ENCODE data around the gene PHF2.

The PHF2 gene

GRCh38 chr9:93652604-93653592, 76.5 kb downstream of the PHF2 start:
- no peak for DNase-seq (ENCODE audit: low read depth in 2 of 2)

DNA sequence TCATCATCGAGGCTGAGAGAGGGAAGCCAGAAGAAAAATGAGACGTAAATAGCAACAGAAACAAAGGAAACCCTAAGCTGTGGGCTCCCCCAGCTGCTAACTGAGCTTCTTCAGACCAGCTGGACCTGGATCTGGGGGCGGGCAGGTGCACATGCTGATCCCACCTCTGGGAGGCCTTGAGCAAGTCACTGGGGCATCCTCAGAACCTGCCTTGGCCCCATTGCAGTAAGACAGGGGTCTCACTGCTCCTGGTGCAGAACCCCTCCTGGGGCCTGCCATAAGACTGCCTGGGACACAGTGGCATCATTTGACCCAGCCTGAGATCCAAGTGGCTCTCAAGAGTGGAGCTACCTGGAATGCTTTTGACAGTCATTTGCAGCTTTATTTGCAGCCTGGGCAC, 77.4 kb downstream of the PHF2 start:
- DNase-seq (ENCODE audit: low read depth in 2 of 2), result no peak

- DNase-seq (ENCODE audit: low read depth in 2 of 2), result no peak
Observed at GRCh38 chr9:93654351-93654961, 78.1 kb downstream of the PHF2 start.

DNA sequence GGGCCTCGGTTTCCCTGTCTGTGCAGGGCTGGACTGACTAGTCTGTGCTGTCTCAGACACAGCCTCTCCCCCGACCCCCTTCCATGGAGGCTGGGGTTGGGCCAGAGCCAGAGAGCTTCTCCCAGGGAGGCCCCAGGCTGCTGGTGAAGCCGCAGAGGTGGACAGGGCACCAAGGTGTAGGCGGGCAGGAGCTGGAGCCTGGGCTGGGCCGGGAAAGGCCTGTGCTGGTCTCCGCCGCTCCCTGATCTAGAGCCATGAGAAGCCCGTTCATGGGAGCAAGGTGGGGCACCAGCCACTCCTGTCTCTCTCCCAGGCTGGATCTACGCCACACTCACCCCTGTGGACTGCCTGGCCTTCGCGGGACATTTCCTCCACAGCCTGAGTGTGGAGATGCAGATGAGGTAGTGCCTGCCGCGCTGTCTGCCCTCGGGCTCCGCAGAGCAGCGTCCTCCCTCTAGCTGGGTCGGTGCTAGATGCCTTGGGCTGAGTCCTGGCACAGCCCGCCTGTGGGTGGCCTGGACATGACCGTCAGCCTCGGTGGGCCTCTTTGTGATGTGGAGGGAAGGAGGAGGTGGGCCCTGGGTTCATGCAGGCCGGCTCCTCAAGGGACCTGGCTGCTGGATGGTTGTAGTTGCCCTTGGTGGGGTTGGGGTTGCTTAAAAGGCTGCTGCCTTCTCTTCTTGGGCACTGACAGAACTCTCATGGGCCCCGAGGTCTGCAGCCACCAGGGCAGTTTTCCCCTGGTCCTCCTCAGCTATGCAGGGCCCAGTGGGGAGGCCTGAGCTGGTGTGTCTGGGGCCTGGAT, 79.4 kb downstream of the PHF2 start:
- no peak for DNase-seq (ENCODE audit: low read depth in 2 of 2)

DNA sequence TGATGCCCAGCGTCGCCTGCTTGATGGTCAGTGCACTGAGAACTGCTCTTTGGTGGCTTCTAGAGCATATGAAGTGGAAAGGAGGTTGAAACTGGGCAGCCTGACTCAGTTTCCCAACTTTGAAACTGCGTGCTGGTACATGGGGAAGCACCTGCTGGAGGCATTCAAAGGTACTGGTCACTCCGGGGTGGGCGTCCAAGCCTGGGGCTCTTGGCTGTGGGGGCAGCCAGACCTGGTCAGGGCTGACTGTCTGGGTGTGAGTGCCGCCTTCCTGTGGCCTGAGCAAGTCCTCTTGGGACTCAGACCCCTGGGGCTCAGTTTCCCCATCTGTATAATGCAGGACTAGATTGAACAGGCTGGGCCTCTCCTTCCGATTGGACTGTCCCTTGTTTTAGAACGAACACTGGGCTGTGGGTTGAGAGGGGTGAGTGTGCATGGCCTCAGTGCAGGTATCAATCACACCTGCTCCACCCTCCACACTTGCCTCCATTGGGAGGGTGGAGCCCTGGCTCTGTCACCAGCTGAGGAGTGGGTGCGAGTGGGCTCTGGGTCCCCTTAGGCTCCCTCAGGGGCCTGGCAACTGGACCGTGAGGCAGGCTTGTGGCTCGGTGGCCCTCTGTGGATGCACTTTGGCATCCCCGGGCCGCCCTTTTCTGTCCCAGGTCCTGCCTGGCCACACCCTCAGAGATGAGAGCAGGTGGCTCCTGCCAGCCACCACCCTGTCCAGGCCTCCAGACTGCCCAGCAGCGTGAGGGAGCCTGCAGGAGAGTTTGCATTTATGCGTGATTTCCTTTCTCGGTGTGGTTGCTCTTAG, 80.2 kb downstream of the PHF2 start:
- no peak for DNase-seq (ENCODE audit: low read depth in 2 of 2)

DNA sequence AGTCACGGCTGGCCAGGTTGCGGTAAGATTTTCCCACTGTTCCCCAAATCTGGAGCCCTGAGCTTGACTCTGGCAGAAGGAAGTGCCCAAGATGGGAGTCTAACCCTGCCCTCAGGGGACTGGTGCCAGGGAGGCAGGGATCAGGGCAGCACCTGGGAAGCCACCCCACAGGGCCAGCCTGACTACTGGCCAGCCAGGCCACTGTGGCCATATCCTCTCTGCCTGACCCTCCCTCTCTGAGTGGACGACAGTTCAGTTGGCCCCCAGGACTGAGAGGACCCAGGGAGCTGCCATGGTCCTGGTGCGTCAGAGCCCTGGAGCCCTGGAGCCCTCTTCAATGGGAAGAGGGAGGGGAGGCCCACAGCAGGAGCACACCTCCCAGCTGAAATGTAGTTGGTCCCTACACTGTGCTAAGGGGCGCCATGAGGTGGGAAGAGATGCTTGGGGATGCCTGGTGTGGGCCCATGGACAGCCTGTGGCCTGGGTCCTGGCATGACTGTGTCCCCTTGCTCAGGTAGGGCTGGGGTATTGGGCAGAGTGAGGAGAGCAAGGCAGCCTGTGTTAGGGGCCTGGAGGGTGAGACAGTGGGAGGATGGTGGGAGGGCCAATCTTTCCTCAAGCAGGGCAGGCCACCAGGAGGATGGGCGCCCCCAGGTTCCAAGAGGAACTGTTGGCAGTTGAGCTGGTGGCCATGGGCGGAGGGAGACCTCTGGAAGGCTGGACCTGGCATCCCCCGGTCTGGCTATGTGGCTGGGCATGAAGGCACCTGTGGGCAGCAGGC, 81.1 kb downstream of the PHF2 start:
- DNase-seq (ENCODE audit: low read depth in 2 of 2), result no peak

DNA sequence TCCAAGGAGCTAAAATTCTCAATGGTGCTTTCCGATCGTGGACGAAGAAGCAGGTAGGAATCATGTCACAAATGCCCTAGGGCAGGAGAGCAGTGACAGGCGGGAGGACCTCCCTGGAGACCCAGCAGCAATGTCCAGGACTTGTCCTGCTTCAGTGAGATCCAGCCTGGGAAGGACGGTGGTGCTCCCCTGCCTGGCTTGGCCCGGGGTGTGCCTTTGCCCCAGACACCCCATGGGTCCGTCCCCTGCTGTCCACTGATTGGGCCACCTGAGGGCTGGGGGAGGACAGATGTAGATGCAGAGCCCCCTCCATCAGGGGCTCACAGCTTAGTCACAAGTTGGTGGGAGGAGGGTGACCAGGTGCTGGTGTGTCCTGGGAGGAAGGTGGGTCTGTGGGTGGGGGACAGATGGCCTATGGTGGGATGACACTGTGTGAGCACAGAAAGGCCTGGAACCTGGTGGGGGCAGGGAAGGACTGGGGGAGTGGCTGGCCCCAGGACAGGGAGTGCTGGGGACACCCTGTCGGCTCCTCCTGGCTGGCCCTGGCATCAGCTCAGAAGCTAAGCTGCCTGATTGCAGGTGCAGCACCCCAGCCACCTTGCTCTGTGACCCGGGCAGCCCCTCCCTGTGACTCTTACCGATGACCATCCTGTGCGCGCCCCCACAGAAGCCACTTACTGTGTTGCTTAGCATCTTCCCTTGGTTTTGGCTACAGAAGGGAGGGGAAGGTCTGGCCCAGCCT, 82.0 kb downstream of the PHF2 start:
- DNase-seq (ENCODE audit: low read depth in 2 of 2), result no peak

DNA sequence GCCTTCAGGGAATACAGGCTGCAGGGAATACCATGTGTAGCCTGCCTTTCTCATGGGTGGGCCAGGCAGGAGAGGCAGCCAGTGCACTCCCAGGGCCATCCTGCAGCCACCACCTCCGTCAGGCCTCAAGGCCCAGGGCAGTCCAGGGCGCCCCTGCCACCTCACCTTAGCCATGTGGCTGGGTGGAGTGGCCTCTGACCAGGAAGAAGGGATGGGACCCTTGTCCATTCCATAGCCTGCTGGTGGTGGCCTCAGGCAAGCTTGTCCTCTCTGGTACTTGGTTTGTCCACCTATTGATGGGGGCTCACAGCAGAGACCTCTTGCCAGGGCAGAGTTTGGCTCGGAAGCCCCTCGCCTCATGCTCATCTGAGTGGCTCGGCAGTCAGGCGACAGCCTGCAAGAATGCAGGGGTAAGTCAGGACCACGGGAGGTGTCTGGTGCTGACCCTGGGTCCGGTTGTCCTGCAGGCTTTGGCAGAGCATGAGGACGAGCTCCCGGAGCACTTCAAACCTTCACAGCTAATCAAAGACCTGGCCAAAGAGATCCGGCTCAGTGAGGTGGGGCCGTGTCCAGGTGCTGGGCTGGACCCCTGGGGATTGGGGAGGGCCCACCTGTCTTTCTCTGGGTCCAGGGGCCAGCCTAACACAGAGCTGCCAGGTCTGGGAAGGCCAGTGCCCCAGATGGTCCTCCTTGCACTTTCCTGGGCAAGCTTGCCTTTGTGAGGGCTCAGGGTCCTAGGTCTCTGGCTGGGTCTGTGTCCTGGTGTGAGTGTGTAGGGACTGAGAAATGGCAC, 82.9 kb downstream of the PHF2 start:
- no peak for DNase-seq (ENCODE audit: low read depth in 2 of 2)

DNA sequence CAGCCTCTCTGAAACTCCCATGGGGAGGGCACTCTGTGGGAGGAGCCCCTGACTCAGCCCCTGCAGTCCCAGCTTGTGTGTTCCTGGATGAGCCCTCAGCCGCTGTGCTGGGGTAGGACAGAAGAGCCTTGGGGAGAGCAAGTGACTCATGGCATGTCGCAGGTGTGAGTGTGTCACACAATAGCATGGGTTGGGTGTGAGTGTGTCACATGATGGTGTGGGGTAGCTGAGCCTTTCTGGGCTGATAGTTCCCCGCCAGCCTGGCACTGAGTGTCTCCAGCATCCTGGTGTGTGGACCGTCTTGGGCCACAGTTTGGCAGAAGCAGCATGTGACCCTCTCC, 83.4 kb downstream of the PHF2 start:
- no peak for DNase-seq (ENCODE audit: low read depth in 2 of 2)

DNA sequence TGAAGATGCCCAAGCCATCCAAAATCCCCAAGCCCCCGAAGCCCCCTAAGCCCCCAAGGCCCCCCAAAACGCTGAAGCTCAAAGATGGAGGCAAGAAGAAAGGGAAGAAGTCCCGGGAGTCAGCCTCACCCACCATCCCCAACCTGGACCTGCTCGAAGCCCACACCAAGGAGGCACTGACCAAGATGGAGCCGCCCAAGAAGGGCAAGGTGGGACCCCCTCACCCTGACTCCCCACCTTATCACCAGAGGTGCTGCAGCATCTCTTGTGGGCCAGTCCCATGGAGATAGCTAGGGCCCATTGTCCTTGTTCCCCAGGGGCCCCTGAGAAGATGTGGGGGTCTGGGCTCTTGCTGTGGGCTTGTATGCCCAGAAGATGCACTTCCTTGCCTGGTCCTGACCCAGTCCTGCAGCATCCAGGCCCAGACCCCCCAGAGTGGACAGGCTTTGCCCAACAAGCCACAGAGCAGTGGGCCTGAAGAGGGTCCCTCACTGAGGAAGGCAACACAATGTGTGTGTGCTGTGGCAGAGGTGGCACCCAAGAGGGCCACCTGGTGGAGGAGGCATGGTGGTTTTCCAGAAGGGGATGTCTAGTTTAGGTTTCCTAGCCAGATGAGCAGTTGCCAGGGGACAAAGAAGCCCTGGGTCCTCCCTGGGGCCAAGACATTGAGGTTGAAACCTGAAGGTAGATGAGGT, 84.1 kb downstream of the PHF2 start:
- DNase-seq (ENCODE audit: low read depth in 2 of 2), result no peak

- DNase-seq (ENCODE audit: low read depth in 2 of 2), result no peak
Observed at GRCh38 chr9:93661591-93661990, 85.2 kb downstream of the PHF2 start.

DNA sequence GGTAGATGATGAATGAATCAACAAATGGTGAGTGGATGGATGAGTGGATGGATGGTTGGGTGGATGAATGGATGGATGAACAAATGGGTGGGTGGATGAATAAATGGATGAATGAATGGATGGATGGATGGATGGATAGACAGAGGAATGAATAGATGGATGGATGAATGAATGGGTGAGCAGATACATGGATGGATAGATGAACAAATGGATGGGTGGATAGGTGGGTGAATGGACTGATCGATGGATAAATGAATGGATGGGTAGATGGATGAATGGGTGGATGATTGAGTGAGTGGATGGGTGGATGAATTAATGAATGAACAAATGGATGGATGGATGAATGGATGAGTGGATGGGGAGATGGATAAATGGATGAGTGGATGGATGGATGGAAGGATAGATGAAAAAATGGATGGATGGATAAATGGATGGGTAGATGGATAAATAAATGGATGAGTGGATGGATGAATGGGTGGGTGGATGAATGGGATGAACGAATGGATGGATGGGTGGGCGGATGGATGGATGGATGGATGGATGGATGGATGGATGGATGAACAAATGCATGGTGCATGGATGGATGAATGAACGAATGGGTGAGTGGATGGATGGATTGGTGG, 85.7 kb downstream of the PHF2 start:
- no peak for DNase-seq (ENCODE audit: low read depth in 2 of 2)

DNA sequence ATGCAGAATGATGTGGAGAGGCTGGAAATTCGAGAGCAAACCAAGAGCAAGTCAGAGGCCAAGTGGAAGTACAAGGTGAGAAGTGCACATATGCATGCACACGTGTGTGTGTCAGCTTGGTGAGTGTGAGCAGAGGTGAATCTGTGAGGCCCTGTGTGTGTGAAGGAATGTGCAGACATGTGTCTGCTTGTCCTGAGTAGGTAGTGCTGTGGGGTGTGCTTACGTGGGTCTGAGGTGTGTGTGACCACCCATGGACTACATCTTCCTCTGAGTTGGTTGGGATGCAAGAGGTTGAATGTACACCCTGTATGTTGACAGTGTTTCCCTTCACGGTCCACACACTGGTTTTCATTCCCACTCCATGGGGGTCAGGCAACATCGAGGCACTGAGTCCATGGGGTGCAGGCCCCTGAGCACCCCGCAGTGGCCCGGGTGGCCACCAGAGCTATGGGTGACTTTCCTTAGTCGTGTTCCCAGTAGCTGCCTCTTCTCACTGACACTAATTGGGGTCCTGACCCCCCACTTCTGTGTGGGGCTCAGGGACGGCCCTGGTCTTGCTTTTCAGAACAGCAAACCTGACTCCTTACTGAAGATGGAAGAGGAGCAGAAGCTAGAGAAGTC, 86.7 kb downstream of the PHF2 start:
- no peak for DNase-seq (ENCODE audit: low read depth in 2 of 2)

DNA sequence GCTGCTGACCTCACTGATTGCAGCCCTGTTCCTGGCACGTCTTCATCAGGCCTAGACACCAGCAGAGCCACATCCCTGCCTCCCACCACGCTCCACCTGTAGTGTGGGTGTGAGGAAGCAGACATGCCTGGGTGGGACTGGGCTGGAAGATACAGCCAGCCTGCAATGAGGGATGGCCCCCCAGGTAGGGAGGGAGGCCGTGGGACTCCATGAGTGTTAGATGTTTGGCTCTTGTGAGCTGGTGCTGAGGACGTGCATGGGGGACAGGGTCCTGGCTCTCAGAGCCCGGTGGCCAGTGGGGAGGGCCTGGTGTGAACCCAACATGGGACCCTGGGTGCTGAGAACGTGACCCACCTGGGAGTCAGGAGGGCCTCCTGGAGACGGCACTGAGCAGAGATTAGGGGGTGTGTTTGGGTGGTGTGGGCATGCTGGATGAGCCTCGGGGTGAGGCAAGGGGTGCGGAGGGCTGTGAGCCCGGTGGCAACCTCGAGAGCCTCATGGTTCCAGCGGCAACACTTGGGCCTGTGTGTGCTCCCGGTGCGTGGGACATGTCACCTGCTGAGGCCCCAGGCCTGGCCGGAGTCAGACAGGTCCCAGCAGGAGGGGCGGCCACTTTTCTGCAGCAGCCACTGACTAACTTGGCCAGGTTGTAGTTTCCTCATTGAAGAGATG, 87.6 kb downstream of the PHF2 start:
- no peak for DNase-seq (ENCODE audit: low read depth in 2 of 2)

DNA sequence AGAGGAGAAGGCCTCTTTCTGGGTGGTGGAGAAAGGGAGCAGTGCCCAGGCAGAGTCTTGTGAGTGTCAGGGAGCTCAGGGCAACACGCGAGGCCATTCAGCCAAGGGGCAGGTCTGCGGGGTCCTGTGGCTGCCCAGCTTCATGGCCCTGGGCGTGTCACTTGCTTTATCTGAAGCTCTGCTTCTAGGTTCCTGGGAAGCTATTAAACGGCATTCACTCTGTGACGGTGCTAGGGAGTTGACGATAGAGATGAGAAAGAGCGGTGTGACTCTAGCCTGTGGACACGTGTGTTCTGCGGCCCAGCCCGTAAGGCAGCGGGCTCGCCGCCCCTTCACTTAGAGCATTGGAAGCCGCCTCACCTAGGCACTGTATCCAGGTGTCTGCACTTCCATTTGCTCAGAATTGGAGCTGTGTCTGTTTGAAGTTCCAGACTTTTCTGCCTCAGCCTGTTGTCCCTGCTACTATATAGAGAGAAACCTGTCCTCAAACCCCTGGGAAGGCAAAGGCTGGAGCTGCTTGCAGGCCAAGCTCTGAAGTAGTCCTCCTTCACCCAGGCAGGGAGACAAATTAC, 88.3 kb downstream of the PHF2 start:
- no peak for DNase-seq (ENCODE audit: low read depth in 2 of 2)

GRCh38 chr9:93665128-93665636, 88.8 kb downstream of the PHF2 start:
- DNase-seq (ENCODE audit: low read depth in 2 of 2), result no peak
